Smooth muscle cell (in vitro differentiated cells): Measurements from ENCODE around the gene RAX. TPM values are rescaled to one million over a fixed set of nuclear protein-coding genes. Genes with fewer than 3 reads are reported as not detected.

ENCODE experiments used
- DNase-seq: peaks from one replicate; lab custom pipeline; 2025; ENCODE audit not compliant: unreplicated experiment; lab: John Stamatoyannopoulos, UW
- H2AFZ ChIP-seq: fragments of 200-600 bp; sonication (generic); 2 replicates; pipeline ENCODE4 v1.6.0; 2016; ENCODE audit warnings: antibody characterized with exemption, low read depth, mild to moderate bottlenecking
- H3F3A ChIP-seq: fragments of 200-600 bp; sonication (generic); 2 replicates; pipeline ENCODE4 v1.6.0; 2017; ENCODE audit warnings: antibody characterized with exemption, low read depth
- H3K27ac ChIP-seq: fragments of 200-600 bp; sonication (generic); 2 replicates; pipeline ENCODE4 v1.5.1; 2016; ENCODE audit warnings: low read depth, mild to moderate bottlenecking
- H3K27me3 ChIP-seq: fragments of 200-600 bp; sonication (generic); 2 replicates; pipeline ENCODE4 v1.6.1; 2016; ENCODE audit warnings: low read depth, mild to moderate bottlenecking
- H3K36me3 ChIP-seq: fragments of 200-600 bp; sonication (generic); 2 replicates; pipeline ENCODE4 v1.5.1; 2016; ENCODE audit warnings: low read depth
- H3K4me1 ChIP-seq: fragments of 200-600 bp; sonication (generic); 2 replicates; pipeline ENCODE4 v1.5.1; 2016; ENCODE audit warnings: low read depth
- H3K4me2 ChIP-seq: fragments of 200-600 bp; sonication (generic); 2 replicates; pipeline ENCODE4 v1.6.0; 2016; ENCODE audit warnings: mild to moderate bottlenecking
- H3K4me3 ChIP-seq: fragments of 200-600 bp; sonication (generic); 2 replicates; pipeline ENCODE4 v1.5.1; 2016; ENCODE audit warnings: mild to moderate bottlenecking
- H3K79me2 ChIP-seq: fragments of 200-600 bp; sonication (generic); 2 replicates; pipeline ENCODE4 v1.6.0; 2016; ENCODE audit warnings: low read depth, mild to moderate bottlenecking
- H3K9ac ChIP-seq: fragments of 200-600 bp; sonication (generic); 2 replicates; pipeline ENCODE4 v1.6.0; 2016; ENCODE audit warnings: low read depth
- H3K9me3 ChIP-seq: fragments of 200-600 bp; sonication (generic); replicated peaks from 2 replicates; pipeline ENCODE4 v1.5.1; 2016; ENCODE audit warnings: low read depth
- H4K20me1 ChIP-seq: fragments of 200-600 bp; sonication (generic); 2 replicates; pipeline ENCODE4 v1.6.0; 2016; ENCODE audit warnings: low read depth
- WGBS: methylation state at CpG from one replicate; pipeline ENCODE4 v1.1.7; 2016; ENCODE audit warnings: low lambda C conversion rate; 5-methylcytosine and 5-hydroxymethylcytosine counted together
- polyA plus RNA-seq: library from polyadenylated mRNA; unstranded; fragments of >200 nt; fragmentation: Nextera tagmentation; extraction: Ambion mirVana; gene quantifications from 2 replicates; pipeline ENCODE4 v1.2.1, GENCODE V29; 2016
- total RNA-seq: library from RNA; depleted of rRNA; stranded (reverse); fragments of >200 nt; gene quantifications from 2 replicates; pipeline ENCODE4 v1.2.3, GENCODE V29; 2014
- TF ChIP-seq, protein P1 (sequence below): fragments of 200-600 bp; sonication (generic); IDR thresholded peaks from 2 replicates; pipeline ENCODE4 v1.5.1; 2017; ENCODE audit warnings: borderline replicate concordance, mild to moderate bottlenecking, antibody characterized with exemption; ENCODE audit not compliant: insufficient read depth, poor library complexity, severe bottlenecking

RAX gene
- total and polyA plus RNA-seq, 2 experiments from 2014 or later = not detected

DNA sequence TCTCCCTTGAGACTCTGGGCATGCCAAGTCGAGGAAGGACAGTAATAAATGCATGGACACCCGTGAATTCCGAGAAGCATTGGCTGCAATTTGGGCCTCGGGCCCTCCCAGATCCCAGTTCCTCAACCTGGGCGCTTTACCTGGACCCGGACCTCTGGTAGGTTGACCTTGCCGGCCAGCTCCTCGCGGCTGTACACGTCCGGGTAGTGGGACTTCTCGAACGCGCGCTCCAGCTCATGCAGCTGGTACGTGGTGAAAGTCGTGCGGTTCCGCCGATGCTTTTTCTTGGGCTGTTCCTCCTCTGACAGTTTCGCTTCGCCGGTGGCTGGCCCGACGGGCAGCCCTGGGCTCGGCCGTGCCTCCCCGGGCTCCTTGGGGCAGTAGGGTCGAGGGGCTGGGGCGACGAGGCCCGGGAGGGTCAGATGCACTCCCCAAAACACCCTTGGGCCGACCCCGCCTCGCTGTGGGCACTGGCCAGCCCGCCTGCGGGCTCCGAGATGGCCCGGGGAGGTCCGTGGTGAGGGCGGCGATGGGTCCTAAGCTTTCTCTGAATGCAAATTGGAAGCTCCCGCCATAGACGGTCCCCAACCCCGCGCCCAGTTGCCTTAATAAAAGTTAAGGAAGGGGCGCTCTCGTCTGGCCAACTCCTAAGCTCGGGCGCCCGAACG is 899 bp downstream of the RAX start:
- Histone ChIP-seq H3K4me3 (peak overlapping the region; percentile 26), H3K4me2 (peak overlapping the region; percentile 67)
- no peak for DNase-seq

DNA sequence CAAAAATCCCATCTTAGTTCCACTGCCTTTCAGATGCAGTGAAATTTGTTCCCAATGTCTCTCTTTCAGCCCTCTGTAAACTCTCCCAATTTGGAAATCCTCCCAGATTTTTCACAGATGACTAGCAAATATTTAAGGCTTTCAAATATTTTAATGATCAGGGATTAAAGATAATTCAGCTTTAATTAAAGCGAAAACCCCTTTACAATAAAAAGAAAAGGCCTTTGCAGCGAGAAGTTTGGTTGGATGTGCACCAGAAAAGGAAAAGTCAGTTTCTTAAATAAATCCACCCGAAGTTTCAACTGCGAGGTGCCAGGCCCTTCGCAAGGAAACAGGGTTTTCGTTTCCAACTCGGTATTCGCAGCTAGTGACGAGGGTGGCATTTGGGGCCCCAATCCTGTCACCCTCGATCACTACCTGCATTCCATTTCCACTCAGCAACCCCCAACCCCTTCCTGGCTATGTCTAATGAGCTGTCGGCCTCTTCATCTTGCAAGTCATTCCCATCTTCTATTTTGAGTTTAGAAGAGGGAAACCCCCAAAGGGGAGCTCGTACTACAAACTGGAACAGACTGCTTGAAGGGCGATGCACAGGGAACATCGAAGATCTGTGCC is 1.5 kb downstream of the RAX start:
- no peak for DNase-seq
- no peak overlapping the region for H2AFZ ChIP-seq
- no peaks in the 10 kb centered on the region for H3K9me3 ChIP-seq
- H3K27ac ChIP-seq = no peak overlapping the region
- no peaks in the 10 kb centered on the region for H4K20me1 ChIP-seq
- TF ChIP-seq, protein P1, sequence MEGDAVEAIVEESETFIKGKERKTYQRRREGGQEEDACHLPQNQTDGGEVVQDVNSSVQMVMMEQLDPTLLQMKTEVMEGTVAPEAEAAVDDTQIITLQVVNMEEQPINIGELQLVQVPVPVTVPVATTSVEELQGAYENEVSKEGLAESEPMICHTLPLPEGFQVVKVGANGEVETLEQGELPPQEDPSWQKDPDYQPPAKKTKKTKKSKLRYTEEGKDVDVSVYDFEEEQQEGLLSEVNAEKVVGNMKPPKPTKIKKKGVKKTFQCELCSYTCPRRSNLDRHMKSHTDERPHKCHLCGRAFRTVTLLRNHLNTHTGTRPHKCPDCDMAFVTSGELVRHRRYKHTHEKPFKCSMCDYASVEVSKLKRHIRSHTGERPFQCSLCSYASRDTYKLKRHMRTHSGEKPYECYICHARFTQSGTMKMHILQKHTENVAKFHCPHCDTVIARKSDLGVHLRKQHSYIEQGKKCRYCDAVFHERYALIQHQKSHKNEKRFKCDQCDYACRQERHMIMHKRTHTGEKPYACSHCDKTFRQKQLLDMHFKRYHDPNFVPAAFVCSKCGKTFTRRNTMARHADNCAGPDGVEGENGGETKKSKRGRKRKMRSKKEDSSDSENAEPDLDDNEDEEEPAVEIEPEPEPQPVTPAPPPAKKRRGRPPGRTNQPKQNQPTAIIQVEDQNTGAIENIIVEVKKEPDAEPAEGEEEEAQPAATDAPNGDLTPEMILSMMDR = no peak
- H3F3A ChIP-seq = no peaks in the 10 kb centered on the region
- peaks cover 42% of the 10 kb centered on the region for H3K4me1 ChIP-seq
- H3K36me3 ChIP-seq = no peaks in the 10 kb centered on the region
- H3K4me2 ChIP-seq = no peak overlapping the region
- H3K79me2 ChIP-seq = no peaks in the 10 kb centered on the region
- no peak overlapping the region for H3K4me3 ChIP-seq
- H3K27me3 ChIP-seq = peaks cover 23% of the 10 kb centered on the region
- H3K9ac ChIP-seq = no peak overlapping the region
- WGBS = 24% methylated on average over 14 of the region's 14 CpGs

More for the DNA sequence above, 899 bp downstream of the RAX start:
- H3K27me3 ChIP-seq = peaks cover 17% of the 10 kb centered on the region
- no peak overlapping the region for H2AFZ ChIP-seq
- H3F3A ChIP-seq = no peaks in the 10 kb centered on the region
- peaks cover 45% of the 10 kb centered on the region for H3K4me1 ChIP-seq
- no peaks in the 10 kb centered on the region for H3K79me2 ChIP-seq
- H3K27ac ChIP-seq = no peak overlapping the region
- no peaks in the 10 kb centered on the region for H3K36me3 ChIP-seq
- H3K9ac ChIP-seq = no peak overlapping the region
- no peaks in the 10 kb centered on the region for H3K9me3 ChIP-seq
- H4K20me1 ChIP-seq = no peaks in the 10 kb centered on the region
- WGBS = 10% methylated on average over 52 of the region's 52 CpGs
- TF ChIP-seq, protein P1 = no peak

DNA sequence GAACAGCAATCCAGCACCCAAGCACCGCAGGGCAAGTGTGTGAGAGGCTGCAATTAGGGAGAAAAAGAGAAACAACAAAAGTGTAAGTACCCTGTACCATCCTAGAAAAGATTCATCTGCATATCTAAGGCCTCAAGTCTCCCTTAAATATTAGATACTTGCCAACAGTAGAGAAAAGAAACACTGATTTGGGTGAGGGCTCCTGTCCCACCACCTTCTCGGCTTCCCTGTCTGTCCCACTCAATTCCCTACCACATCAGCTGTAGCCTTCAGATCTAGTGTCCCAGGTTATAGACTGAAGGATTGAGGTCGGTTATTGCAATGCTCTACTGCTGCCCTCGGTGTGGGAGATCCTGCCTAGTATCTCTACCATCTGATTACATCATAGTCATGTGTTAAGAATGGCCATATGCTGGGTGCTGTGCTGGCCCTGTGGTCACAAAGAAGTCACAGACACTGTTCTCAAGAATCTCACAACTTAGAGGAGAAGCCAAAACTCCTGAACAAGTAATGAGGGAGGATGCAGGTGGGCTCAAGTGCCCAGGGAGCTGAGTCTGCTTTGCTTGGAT is 2.5 kb downstream of the RAX start:
- no peak overlapping the region for H3K4me2 ChIP-seq
- H3K27ac ChIP-seq = no peak overlapping the region
- H3K9me3 ChIP-seq = no peaks in the 10 kb centered on the region
- no peak for DNase-seq
- TF ChIP-seq, protein P1 = no peak
- WGBS = 12% methylated on average over 4 of the region's 4 CpGs
- peaks cover 37% of the 10 kb centered on the region for H3K4me1 ChIP-seq
- H3K79me2 ChIP-seq = no peaks in the 10 kb centered on the region
- H2AFZ ChIP-seq = no peak overlapping the region
- no peaks in the 10 kb centered on the region for H3F3A ChIP-seq
- H3K4me3 ChIP-seq = no peak overlapping the region
- H3K36me3 ChIP-seq = no peaks in the 10 kb centered on the region
- H3K27me3 ChIP-seq = peaks cover 33% of the 10 kb centered on the region
- no peak overlapping the region for H3K9ac ChIP-seq
- no peaks in the 10 kb centered on the region for H4K20me1 ChIP-seq
